Measurements from ENCODE around the gene CORO2B.

CORO2B gene

GRCh38 chr15:68768321-68768720 is 189.5 kb downstream of the CORO2B start:
- DNase-seq (ENCODE audit: low read depth): no peak
- TF ChIP-seq, protein P1, sequence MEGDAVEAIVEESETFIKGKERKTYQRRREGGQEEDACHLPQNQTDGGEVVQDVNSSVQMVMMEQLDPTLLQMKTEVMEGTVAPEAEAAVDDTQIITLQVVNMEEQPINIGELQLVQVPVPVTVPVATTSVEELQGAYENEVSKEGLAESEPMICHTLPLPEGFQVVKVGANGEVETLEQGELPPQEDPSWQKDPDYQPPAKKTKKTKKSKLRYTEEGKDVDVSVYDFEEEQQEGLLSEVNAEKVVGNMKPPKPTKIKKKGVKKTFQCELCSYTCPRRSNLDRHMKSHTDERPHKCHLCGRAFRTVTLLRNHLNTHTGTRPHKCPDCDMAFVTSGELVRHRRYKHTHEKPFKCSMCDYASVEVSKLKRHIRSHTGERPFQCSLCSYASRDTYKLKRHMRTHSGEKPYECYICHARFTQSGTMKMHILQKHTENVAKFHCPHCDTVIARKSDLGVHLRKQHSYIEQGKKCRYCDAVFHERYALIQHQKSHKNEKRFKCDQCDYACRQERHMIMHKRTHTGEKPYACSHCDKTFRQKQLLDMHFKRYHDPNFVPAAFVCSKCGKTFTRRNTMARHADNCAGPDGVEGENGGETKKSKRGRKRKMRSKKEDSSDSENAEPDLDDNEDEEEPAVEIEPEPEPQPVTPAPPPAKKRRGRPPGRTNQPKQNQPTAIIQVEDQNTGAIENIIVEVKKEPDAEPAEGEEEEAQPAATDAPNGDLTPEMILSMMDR (conservative IDR thresholded peaks at IDR 0.05; ENCODE audit: low read depth, low read length): no peak
- H3K4me3 ChIP-seq (ENCODE audit: low read length): no peak overlapping the region

DNA sequence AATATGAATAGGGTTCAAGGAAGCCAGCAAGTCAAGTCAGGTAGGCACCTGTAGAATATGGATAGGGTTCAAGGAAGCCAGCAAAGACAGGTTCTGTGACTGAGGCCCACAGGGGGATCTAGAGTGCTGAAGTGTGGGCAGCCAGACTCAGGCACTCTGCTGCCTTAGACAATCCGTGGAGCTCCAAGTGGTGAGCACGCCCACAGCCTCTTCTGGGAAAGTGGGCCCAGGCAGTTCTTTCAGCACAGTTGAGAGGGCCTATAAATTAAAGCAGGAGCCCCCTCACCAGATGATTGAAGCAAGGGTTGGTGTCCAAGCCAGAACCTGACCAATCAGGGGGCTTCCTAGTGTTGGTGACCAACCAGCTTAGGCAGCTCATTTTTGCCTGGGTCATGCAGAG is 190.9 kb downstream of the CORO2B start:
- no peak for DNase-seq (ENCODE audit: low read depth)
- no peak overlapping the region for H3K4me3 ChIP-seq (ENCODE audit: low read length)
- TF ChIP-seq, protein P1 (conservative IDR thresholded peaks at IDR 0.05; ENCODE audit: low read depth, low read length): no peak

- no peak for DNase-seq (ENCODE audit: low read depth)
- TF ChIP-seq, protein P1 (conservative IDR thresholded peaks at IDR 0.05; ENCODE audit: low read depth, low read length): no peak
- H3K4me3 ChIP-seq (ENCODE audit: low read length): no peak overlapping the region
These were observed 191.4 kb downstream of the CORO2B start for GRCh38 chr15:68770216-68770615.

- no peak for DNase-seq (ENCODE audit: low read depth)
- H3K4me3 ChIP-seq (ENCODE audit: low read length): no peak overlapping the region
- TF ChIP-seq, protein P1 (conservative IDR thresholded peaks at IDR 0.05; ENCODE audit: low read depth, low read length): no peak
These were observed 194.2 kb downstream of the CORO2B start for GRCh38 chr15:68773036-68773435.

GRCh38 chr15:68774120-68774519 is 195.3 kb downstream of the CORO2B start:
- TF ChIP-seq, protein P1 (conservative IDR thresholded peaks at IDR 0.05; ENCODE audit: low read depth, low read length): no peak
- no peak for DNase-seq (ENCODE audit: low read depth)
- no peak overlapping the region for H3K4me3 ChIP-seq (ENCODE audit: low read length)

- no peak overlapping the region for H3K4me3 ChIP-seq (ENCODE audit: low read length)
- TF ChIP-seq, protein P1 (conservative IDR thresholded peaks at IDR 0.05; ENCODE audit: low read depth, low read length): no peak
- no peak for DNase-seq (ENCODE audit: low read depth)
These were observed 195.9 kb downstream of the CORO2B start for GRCh38 chr15:68774521-68775235.

GRCh38 chr15:68775236-68775577 is 196.4 kb downstream of the CORO2B start:
- H3K4me3 ChIP-seq (ENCODE audit: low read length): no peak overlapping the region
- DNase-seq (ENCODE audit: low read depth): no peak
- TF ChIP-seq, protein P1 (conservative IDR thresholded peaks at IDR 0.05; ENCODE audit: low read depth, low read length): no peak
